GM23248 (cell line): ENCODE results near the gene RALB.

ENCODE experiments used
- EZH2 ChIP-seq: fragments of 200-600 bp; sonication (generic); IDR thresholded peaks from 2 replicates; pipeline ENCODE4 v1.6.1; 2018; ENCODE audit warnings: antibody characterized with exemption, mild to moderate bottlenecking; ENCODE audit not compliant: insufficient read depth, poor library complexity, severe bottlenecking
- EZH2phosphoT487 ChIP-seq: fragments of 200-600 bp; sonication (generic); IDR thresholded peaks from 2 replicates; pipeline ENCODE4 v1.6.1; 2018; ENCODE audit warnings: antibody characterized with exemption, moderate library complexity, mild to moderate bottlenecking, low read depth; ENCODE audit not compliant: insufficient read depth

- no peak for TF ChIP-seq EZH2phosphoT487
- TF ChIP-seq EZH2 = no peak
Observed at GRCh38 chr2:120243211-120243610, 9.4 kb upstream of the RALB start.
